ENCODE measurements around the gene TSPAN3. TPM values are rescaled to one million over a fixed set of nuclear protein-coding genes. Genes with fewer than 3 reads are reported as not detected.

The TSPAN3 gene
- total RNA-seq, 1 experiment from 2014 or later: 235 TPM

DNA sequence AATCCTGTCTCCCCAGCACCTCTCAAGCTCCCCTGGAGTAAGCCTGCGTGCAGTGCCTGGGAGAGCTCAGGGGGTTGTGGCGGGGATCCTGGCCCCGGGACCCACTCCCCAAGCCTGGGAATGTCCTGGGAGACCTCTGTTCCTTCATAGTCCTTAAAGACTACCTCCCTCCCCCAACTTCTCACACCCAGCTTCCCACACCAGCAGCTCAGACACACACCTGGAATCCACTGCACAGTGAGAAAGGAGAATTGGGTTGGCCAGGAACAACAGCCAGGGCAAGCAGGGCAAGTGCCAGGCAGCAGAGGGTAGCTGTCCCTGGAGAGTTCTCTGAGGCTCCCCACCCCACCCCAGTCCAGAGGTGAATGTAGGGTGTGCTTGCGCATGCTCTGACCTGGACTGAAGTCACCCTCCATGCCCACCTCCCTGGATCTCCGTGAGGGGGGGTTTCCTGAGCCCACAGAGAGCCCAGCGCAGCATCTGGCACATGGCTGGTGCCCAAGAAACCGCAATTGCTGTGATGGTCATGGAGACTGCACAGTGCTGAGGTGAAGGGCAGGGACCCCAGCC lies 53.7 kb downstream of the TSPAN3 start:
- in situ Hi-C loops (cut with HindIII; ENCODE audit: low sequenced_read_pairs): no loop called here
- no peak for DNase-seq (ENCODE audit: low spot score)

DNA sequence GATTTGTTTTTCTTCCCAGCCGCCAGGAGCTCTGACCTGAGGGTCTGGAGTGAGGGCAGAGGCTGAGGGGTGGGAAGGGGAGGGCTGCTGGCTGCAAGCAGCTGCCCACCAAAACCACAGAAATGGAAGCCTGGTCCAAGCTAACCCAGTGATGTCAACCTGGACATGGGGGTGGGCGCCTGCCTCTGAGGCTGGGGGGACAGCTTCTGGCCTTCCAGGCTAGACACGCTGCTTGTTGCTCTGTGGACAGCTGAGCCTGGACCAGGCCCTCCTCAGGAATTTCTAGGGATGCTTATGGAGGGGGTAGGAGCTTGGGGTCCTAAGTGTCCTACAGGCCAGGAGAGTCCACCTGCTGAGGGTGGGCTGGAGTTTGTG lies 54.6 kb downstream of the TSPAN3 start:
- no peak for DNase-seq (ENCODE audit: low spot score)
- in situ Hi-C loops (cut with HindIII; ENCODE audit: low sequenced_read_pairs): no loop called here

DNA sequence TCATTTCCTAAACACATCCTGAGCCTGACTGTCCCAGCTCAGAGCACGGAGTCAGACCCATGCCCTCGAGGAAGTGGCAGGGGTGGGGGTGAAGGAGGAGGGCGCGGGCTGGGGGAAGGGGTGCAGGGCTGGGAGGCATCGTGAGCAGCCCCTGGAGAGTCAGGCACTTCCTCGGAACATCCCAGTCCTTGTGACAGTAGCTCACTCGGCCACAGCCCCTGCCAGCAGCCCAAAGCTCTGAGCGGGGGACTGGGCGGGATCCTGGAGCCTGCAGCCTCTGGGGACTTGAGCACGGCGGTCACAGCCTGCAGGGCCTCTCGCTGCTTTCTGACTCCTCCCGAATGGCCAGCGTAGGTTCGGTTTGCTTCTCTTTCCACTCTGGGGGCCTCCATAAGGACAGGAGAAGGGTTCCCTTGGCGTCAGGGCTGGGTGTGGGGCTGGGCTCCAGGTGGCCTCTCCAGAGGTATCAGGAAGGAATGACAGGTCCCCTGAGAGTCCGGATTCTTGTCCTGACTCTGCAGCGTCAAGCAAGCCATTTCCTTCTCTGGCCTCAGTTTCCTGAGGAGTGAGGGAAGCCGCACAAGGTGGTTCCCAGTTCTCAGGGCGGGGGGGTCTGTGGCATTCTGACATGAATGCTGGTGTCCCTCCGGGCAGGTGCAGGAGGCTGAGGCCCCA lies 55.1 kb downstream of the TSPAN3 start:
- no peak for DNase-seq (ENCODE audit: low spot score)
- in situ Hi-C loops (cut with HindIII; ENCODE audit: low sequenced_read_pairs): no loop called here

DNA sequence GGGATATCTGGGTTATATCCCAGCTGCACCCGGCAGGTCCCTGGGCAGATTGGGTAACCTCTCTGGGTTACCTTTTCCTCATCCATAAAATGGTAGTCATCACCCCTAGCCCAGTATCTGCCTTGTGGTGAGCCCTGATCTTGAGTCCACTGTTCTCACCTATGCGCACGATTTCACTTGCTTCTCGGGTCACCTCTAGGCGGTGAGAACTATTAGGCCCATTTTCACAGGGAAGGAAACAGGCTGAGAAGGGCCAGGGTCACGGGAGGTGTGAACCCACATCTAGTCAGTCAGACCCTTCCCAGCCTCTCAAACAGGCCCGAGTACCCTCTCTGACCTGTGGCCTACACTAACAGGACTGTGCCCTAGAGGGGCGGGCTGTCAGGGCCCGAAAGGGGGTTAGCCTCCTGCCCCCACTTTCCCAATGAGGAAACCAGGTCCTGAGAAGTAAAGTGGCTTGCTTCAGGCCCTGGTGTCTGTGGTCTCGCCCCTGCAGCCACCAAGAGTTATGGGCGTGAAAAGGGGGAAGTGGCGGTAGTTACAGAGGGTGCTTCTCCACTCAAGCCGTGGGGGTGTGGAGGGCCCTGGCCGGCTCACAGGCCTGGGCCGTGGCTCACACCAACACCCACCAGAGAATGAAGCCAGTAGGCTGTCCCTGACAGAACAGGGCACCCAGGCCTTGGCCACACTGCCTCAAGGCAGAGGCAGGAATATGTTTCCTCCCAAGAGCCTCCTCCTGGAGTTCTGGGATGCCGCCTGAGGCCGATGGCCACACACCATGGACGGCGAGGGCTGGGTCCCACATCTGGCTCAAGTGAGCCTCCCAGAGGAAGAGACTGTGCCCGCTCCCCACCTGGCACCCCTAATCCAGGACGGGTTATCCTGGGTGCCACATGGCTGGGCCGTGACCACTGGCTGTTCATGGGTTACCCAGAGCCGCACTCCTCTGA lies 56.5 kb downstream of the TSPAN3 start:
- in situ Hi-C loops (cut with HindIII; ENCODE audit: low sequenced_read_pairs): no loop called here
- DNase-seq (ENCODE audit: low spot score): no peak

DNA sequence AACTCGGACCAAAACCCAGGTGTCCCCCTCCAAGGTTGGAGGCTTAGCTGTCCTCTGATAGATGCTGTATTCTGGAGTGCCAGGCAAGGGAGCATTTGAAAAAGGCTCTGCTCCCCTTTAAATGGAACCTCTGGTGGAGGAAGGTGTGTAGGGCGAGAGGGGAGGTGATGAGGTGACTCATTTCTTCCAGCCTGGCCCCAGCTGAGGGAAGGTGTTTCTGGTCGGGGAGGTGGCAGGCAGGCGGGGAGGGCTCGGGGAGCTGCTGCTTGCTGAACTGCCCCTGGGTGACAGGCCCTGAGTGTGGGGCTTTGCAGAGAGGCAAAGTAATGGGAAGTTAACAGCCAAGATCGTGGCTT lies 57.2 kb downstream of the TSPAN3 start:
- no peak for DNase-seq (ENCODE audit: low spot score)
- in situ Hi-C loops (cut with HindIII; ENCODE audit: low sequenced_read_pairs): no loop called here

DNA sequence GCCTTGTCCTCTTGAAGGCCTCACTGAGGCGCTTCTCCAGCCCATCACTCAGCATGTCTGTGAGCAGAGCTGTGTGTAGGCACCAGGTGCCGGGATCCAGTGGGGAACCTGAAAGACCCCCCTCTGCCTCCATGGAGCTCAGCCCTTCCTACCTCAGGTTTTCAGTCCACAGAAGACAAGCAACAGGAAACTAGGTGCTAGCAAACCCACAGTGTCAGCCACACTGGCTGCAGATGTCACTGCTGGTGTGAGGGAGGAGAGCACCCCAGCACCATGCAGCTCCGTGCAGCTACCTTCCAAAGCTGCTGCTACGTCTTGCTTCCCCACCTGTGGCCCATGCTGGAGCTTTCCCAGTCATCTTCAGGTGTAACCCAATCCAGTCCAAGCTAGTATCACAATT lies 58.0 kb downstream of the TSPAN3 start:
- DNase-seq (ENCODE audit: low spot score): no peak
- in situ Hi-C loops (cut with HindIII; ENCODE audit: low sequenced_read_pairs): no loop called here

DNA sequence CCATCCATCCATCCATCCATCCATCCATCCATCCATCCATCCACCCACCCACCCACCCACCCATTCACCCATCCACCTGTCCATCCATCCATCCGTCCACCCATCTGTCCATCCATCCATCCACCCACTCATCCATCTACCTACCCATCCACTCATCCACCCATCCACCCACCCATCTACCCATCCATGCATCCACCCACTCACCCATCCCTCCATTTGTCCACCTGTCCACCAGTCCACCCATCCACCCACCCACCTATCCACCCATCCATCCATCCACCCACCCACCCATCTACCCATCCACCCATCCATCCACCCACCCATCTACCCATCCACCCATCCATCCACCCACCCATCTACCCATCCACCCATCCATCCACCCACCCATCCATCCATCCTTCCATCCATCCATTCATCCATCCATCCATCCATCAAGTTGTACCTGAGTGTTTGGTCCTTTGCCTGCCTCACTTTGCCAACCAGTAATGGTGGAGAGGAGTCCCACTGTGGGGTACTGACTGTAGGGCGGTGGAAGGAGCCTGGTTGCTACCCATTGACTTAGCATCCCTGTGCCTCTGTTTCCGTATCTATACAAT lies 58.7 kb downstream of the TSPAN3 start:
- in situ Hi-C loops (cut with HindIII; ENCODE audit: low sequenced_read_pairs): no loop called here
- no peak for DNase-seq (ENCODE audit: low spot score)

DNA sequence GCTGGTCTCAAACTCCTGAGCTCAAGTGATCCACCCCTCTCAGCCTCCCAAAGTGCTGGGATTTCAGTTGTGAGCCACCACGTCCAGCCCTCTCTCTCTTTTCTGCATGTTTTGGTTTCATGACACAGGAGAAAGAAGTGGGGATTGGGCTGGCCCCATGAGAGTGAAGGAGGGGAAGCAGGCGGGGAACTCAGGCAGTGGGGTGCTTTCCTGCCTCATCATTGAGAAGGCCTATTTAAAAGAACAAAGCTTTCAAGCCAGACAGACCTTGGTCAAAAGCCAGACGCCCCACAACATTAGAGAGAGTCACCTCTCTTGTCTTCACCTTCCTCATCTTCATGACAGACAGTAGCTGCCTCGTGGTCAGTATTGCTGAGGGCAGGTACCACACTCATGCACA lies 60.1 kb downstream of the TSPAN3 start:
- in situ Hi-C loops (cut with HindIII; ENCODE audit: low sequenced_read_pairs): no loop called here
- no peak for DNase-seq (ENCODE audit: low spot score)

DNA sequence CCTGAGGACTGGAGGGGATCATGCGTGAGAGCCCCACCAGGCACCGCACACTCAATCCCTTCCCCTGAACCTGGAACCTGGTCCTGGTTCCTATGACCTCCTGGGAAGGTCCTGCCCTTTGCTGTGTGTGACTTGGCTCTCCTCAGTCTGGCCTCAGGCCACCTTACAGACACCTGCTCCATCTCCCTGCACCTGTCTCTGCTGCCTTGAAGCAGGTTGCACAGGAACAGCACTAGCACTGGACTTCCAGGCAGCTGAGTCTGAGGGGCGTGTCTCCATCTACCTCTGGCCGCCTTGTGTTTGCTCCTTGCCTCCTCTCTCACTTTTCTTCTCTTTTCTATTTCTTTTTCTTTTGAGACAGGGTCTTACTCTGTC lies 60.6 kb downstream of the TSPAN3 start:
- DNase-seq (ENCODE audit: low spot score): no peak
- in situ Hi-C loops (cut with HindIII; ENCODE audit: low sequenced_read_pairs): no loop called here

DNA sequence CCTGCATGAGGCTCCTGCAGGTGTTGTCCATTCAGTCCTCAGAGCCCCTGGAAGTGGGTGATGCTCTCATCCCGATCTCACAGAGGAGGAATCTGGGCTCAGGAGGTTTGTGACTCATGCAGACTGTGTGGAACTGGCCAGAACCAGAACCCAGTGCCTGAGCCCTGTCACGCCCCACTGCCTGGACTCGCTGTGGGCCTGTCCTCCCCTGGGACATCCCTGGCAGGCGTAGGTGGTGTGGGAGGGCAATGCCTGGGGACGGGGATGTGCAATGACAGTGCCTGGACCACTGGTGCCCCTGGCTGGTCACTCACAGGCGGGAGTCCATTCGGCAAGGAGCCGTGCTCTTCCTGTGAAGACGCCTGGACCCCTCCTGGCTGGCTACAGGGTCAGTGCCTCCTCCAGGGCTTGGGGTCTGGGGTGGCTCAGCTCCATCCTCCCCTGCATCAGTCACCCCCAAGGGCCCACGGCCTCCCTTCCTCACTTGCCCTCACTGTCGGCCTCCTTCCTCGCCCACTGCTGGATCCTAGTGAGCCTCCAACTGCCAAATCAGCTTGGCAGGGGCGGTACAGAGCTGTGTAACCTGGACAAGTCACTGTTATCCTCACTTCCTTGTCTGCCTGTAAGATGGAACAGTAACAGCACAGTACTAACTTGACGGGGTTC lies 61.1 kb downstream of the TSPAN3 start:
- in situ Hi-C loops (cut with HindIII; ENCODE audit: low sequenced_read_pairs): no loop called here
- no peak for DNase-seq (ENCODE audit: low spot score)

DNA sequence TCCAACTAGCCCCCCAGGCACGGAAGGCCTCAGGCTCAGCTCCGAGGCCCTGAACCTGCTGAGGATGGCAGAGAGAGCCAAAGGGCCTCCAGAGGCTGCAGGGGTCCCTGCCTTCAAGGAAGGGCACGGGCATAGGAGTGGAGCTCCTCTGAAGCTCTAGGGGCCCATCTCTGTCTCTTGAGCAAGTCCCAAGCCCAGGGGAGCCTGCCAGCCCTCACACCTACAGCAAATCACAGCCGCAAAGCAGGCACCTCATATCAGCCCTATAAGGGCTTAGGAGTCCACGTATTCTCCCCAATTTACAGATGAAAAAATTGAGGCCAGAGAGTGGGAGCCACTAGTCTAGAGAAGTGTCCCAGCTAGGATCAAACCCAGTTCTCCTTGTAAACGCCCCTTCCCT lies 61.7 kb downstream of the TSPAN3 start:
- in situ Hi-C loops (cut with HindIII; ENCODE audit: low sequenced_read_pairs): no loop called here
- DNase-seq (ENCODE audit: low spot score): no peak

DNA sequence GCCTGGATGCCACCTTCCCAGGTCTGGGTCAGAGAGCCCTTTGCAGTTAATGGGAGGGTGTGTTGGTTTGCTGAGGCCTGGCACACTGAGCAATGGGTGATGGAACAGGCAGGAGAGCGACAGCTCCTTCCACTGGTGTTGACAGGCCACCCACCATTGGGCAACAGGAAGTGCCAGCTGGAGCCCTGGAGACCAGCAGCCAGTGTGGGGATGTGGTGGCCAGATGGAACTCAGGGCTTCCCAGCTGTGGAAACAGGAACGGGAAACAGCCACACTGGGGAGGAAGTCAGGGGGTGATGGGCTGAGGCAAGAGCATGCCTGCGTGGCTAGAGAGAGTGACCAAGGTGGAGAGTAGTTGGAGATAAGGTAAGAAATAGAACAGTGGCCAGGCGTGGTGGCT lies 66.7 kb downstream of the TSPAN3 start:
- in situ Hi-C loops (cut with HindIII; ENCODE audit: low sequenced_read_pairs): no loop called here
- no peak for DNase-seq (ENCODE audit: low spot score)

DNA sequence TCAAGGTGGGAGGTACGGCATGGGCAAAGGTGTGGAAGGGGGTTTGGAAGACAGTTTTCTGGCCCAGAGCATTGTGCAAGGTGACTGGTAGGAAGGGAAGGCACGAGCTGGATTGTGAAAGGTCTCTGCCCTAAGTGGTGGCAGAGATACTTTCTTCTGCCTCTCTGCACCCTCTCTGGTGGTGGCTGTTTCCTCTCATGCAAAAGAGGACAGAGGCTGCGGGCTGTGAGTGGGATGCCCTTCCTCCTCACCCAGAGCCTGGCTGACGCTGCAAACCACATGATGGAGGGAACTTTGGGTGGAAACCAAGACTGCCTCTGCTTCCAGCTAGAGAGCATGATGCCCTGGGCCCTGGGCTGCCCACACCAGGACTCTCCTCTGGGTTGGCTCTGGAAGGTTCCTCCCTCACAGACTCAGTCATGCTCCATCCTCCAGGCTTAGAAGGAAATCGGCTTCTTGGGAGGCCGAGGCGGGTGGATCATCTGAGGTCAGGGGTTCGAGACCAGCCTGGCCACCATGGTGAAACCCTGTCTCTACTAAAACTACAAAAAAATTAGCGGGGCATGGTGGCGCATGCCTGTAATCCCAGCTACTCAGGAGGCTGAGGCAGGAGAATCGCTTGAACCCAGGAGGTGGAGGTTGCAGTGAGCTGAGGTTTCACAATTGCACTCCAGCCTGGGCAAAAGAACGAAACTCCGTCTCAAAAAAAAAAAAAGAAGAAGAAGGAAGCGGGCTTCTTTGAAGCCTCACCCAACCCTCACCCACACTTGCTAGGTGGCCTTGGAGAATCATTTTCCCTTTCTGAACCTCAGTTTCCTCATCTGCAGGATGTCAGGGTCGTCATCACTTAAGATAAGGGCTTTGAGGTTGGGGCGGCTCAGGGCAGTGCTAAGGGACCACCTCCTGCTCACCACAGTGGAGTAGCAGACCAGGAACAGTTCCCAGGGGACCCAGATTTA lies 67.7 kb downstream of the TSPAN3 start:
- DNase-seq (ENCODE audit: low spot score): no peak
- in situ Hi-C loops (cut with HindIII; ENCODE audit: low sequenced_read_pairs): no loop called here

DNA sequence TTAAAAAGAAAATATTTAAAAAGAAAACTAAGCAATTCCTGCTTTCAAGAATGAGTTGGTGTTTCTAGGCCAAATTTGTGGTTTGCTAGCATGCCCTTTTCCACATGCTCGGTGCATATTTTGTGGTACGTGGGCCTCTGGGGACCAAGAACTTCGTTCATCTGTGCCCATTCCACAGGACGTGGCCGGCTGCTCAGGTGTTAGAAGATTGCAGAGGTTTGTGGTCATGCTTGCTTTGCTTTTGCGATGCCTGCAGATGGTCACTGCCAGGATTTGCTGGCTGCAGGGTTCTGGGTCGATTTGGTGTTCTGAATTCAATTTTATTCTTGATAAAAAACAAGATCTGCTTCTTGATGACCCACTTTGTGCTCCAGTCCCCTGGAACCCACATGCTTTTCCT lies 68.5 kb downstream of the TSPAN3 start:
- in situ Hi-C loops (cut with HindIII; ENCODE audit: low sequenced_read_pairs): no loop called here
- no peak for DNase-seq (ENCODE audit: low spot score)

DNA sequence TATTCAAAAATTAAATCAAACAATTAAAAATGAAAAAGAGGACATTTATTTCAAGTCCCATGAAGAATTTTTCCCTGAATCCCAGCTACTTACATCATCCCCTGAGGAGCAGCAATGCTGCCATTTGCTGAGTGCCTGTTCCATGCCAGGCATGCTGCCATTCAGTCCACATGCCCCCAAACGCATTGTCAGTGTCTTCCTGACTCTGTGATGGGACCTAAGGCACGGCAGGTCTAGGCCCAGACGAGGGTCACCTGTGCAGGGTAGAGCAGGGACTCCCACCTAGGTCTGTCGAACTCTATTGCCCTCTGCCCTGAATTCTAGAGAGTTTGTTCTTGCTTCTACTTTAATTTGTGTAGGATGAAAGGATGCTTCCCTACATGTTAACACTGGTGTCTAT lies 68.9 kb downstream of the TSPAN3 start:
- no peak for DNase-seq (ENCODE audit: low spot score)
- in situ Hi-C loops (cut with HindIII; ENCODE audit: low sequenced_read_pairs): no loop called here

DNA sequence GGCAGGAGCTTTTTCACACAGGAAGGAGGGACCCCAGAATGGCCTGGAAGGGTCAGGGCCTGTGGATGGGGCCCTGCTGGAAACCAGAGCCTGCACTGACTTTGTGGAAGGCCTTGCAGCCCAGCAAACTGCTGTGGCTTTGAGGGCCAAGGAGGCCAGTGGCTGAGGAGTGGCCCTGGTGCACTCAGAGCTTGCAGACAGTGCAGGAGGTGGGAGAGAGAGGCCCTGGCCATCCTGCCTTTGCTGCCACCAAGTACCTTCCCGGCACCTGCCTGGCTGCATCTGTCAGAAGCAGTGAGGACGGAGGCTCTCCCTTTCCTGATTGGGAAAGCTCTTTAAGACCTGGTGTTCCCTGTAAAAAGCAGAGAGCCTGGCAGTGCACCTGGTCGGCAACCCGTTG lies 69.6 kb downstream of the TSPAN3 start:
- in situ Hi-C loops (cut with HindIII; ENCODE audit: low sequenced_read_pairs): no loop called here
- DNase-seq (ENCODE audit: low spot score): no peak

DNA sequence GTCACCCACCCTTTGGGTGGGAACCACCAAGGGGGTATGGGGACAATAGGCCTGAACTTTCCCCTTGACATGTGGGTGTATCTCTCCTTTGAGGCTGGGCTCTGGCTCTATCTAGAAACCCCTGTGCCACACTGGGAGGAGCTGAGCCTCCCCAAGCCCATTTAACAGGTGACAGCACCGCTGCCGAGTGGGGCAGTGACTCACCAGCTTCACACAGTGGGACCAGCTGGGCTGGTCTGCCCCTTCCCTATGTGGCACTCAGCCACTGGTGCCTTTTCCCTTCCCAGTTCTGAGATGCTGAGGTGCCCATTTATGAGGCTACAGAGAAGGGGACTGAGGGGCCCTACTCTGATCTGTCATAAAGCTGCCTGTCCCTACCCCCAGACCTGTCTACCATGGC lies 70.9 kb downstream of the TSPAN3 start:
- no peak for DNase-seq (ENCODE audit: low spot score)
- in situ Hi-C loops (cut with HindIII; ENCODE audit: low sequenced_read_pairs): no loop called here

DNA sequence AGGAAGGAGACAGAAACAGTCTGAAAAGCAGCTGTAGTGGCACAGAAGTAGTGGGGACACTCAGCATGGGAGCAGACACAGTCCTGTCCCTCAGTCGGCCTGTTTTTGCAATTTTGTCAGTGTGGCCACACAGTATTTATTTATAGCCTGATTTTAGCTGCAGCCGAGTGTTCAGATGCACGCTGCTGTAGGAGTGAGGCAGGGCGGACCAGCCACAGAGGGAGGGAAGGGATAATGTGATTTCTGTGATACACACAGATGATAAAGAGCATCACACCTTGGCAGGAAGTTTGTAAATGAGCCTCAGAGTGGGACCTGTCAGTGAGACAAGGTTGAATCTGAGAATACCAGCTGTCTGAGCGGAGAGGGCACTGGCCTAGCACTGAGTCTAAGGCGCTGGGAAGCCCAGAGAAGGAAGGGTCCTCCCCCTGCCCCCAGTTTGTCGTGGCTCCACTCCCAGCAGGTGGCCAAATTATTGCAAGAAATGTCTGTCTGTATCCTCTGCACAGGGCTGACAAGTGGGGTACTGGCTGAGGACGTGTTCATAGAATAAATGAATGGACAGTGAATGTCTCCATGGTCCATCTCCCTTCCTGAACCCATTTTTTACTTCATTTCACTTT lies 72.1 kb downstream of the TSPAN3 start:
- in situ Hi-C loops (cut with HindIII; ENCODE audit: low sequenced_read_pairs): no loop called here
- no peak for DNase-seq (ENCODE audit: low spot score)

Measured in G401 (cell line).